ENCODE results near the gene TNFRSF18.

TNFRSF18 gene

DNA sequence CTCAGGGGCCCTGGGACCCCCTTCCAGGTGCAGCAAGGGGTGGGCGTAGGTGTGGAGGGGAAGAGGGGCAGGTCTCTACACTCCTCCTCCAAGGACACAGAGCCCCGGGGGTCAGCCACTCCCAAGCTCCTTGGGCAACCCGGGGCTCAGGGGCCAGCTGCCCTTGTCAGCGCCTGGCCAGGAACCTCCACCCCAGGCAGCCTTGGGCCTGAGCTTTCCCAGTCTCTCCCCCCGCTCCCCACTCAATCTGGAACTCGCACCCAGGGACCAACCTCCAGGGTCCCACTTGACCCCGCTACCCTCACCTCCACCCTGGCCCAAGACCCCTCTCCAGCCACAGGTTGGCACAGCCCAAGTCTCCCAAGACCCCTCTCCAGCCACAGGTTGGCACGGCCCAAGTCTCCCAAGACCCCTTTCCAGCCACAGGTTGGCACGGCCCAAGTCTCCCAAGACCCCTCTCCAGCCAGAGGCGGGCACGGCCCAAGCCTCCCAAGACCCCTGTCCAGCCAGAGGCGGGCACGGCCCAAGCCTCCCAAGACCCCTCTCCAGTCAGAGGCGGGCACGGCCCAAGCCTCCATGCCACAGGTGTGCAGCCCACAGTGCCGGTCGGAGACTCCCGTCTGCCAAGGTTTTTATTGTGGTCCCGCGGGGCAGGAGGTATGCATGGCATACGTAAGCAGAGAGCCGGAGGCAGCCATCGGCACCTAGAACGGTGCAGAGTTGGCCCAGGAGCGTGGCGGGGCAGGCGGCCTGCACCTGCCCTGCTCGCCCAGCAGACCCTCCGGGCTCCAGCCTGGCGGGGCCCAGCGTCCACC lies 4.5 kb upstream of the TNFRSF18 start:
- DNase-seq = no peak

- peak; percentile 23 for DNase-seq
These were observed 2.5 kb upstream of the TNFRSF18 start for GRCh38 chr1:1208713-1209433.

DNA sequence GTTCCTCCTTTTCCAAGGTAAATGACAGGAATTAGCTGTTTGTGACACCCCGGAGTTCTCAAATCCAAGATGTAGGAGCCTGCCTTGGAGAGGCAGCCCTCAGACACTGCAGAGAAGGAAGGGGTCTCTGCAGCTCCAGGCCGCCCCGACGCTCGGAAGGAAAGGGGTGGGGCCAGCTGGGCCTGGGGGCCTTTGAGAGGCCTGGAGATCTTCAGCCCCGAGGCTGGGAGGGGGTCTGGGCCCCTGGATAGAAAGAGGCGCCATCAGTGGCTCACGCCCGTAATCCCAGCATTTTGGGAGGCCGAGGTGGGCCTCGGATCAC lies 1.1 kb upstream of the TNFRSF18 start:
- no peak for DNase-seq

GRCh38 chr1:1206966-1207531 lies 657 bp upstream of the TNFRSF18 start:
- DNase-seq = no peak

DNA sequence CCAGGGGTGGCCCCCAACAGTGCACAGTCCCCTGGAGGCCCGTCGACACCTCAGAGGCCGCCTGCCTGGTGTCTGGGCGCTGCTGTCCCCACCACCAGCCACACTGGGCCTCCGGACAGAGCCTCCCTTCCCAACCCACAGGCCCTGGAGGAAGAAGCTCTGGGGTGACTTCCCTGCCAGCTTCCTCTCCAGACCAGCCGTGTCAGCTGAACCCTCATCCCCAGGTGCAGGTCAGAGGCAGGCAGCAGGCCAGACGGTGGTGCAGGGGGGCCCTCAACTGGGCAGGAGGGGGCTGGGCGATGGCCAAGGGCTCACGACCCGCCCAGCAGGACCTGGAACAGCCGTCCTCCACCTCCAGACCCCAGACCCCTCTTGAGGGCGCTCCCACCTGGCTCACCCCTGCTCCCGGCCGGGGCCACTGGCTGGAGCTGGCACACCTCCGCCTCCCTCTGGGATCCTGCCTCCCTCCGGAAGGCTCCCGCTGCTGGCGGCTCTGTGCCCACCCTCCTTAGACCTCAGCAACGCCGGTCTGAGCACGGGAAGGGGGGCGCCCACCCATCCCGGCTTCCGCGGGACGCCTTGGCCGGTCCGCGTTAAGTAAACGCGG lies 520 bp downstream of the TNFRSF18 start:
- DNase-seq = no peak

DNA sequence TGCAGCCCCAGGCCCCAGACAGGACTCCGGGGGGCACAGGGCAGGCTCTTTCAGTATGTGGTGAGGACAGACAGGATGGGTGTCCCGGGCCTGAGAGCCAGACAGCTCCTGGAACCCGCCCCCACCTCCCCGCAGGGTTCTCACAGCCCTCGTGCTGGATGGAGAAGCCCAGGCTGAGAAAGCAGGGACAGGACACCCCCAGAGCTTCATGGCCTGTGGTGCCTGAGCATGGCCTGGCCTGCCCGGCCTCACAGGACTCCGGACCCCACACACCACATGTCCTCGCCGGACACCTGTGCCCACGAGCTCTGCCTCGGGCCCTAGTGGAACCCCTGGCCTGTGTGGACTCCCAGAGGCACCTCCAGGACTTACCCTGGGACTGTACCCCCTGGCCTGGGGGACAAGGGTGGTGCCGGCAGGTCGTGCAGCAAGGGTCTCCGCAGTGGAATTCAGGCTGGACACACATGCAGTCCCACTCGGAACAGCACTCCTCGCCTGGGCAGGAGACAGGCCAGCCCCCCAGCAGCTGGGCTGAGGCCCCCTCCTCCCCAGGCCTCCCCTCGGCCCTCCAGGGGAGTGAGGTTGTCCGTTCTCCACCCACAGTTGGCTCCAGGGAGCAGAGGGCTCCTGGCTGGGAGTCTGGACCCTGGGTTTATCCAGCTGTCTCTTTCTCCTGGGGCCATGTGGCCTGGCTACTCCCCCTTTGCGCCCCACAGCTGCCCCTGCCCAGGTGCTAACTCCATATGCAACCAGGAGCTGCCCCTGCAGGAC lies 1.2 kb downstream of the TNFRSF18 start:
- DNase-seq = no peak

DNA sequence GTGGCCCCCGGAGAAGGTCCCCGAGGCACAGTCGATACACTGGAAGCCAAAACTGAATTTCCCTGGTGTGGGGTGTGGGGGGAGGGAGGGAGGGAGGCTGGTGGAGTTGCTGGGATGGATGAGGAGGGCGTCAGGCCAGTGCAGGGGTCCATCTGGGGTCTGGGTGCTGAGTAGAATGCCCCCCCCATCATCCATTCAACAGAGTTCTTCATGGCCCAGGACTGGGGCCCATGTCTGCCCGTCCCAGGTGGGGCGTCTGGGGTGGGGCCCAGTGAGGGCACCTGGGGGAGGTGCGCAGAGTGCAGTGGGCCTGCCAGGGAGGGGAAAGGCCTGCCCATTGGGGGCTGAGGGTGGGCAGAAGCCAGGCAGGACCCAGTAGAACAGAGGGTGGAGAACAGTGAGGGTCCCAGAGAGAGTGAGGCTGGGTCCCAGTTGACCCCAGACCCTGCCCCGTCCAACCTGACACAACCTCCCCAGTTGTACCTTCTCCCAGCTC lies 1.9 kb downstream of the TNFRSF18 start:
- no peak for DNase-seq

DNA sequence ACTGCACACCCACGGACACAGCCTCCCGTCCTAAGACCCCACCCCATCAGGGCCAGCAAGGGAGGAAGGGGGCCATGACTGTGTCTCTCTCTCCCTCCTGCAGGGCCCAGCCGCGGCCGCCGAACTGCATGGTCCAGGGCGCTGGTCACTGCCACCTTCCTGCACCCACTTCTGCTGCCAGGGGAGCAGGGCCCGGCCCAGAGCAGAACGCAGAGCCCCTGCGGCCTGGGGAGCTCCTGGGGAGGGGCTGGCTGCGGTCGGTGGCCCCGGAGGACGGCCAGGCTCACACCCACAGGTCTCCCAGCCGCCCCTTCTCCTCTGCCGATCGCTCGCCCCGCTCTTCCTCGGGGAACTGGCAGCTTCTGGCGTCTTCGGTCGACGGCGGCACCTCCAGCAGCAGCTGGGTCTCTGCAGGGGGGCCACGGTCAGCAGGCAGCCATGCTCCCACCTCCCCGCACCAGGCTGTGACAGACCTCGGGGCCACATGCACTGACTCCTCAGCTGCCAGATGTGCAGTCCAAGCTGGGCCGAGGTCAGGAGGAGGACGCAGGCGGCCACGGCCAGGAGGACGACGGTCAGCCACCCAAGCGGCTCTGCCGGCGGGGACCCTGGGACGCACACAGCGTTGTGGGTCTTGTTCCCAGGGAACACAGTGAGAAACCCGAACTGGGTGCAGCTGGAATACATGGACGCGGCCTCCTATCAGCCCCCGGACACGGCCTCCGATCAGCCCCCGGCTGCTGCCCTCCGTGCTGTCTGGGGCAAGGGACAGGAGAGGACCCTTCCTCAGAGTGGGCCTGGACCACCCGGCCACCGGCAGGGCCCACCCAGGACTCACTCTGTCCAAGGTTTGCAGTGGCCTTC lies 2.6 kb downstream of the TNFRSF18 start:
- no peak for DNase-seq

- no peak for DNase-seq
These were observed 3.4 kb downstream of the TNFRSF18 start for GRCh38 chr1:1202831-1203560.

- DNase-seq = peak; percentile 30
These were observed 5.2 kb downstream of the TNFRSF18 start for GRCh38 chr1:1200876-1201810.

DNA sequence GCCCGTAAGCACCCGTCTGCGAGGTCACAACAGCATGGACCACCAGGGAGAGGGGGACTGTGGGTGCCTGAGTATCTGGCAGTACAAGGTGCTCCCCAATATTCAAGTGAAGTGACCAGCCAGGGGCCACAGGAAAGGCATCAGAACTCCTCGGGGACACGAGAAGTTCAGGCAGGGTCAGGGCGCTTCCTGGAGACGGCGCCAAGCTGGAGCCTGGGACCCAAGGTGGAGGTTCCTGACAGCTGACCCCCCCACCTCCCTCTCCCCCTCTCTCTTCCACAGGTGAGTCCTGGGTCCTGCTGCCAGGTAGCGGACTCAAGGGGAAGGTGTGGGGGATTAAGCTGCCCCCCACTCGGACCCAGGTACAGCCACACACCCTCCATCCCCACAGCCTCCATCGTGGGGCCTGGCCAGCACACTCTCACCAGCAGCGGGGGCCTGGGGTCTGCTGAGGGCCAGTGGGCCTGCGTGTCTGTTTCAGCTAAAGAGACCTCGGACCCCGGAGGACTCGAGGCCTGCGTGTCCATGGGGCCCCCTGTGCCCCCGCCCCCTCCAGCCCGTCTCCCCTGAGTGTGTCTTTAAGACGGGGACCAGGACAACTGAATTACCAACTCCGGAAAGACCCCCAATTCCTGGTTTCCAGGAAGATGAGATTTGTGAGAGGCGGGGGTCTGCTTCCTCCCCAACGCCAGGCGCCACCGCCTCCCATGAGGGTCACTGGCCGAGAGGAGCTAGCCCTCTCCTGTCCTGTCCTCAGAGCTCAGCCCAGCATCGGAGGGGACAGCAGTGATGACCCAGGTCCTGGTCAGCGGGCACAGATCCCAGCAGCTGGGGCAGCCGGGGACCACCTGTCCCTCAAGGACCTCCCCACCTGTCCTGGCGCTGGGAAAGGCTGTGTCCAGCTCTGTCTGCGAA lies 6.2 kb downstream of the TNFRSF18 start:
- DNase-seq = no peak

DNA sequence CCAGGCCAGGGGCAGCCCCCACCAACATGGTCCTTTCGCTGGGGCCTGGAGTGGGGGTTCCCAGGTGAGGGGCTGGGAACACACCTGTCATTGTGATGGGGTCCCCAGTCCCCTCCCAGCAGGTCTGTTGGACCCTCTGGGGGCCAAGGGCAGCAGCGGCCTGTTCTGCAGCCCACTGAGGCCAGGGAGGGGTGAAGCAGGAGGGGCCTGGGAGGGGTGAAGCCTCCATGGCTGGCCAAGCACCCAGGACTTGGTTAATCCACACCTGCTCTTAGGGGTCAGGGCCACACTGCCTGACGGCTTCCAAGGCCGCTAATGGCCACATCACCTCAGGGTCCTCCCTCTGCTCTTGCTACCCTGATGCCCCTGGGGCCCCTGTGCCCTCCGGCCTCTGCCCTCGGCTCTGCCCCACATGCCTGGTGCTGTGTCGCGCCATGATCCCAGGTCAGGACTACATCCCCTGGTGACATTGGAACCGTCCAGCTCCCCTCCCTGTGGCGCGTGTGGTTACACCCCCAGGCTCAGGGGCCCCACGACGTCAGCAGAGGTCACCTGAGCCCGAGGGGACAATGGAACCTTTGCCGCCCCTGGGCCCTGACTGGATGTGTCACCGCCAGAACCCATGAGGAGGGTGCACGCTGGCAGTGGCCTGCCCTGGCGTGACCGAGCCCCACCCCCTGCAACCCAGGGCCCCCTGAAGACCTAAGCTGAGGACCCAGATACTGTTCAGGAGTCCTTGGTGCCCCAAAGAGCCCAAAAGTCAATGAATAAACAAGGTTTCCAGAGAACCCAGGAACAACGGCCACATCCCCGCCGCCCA lies 7.0 kb downstream of the TNFRSF18 start:
- DNase-seq = no peak

DNA sequence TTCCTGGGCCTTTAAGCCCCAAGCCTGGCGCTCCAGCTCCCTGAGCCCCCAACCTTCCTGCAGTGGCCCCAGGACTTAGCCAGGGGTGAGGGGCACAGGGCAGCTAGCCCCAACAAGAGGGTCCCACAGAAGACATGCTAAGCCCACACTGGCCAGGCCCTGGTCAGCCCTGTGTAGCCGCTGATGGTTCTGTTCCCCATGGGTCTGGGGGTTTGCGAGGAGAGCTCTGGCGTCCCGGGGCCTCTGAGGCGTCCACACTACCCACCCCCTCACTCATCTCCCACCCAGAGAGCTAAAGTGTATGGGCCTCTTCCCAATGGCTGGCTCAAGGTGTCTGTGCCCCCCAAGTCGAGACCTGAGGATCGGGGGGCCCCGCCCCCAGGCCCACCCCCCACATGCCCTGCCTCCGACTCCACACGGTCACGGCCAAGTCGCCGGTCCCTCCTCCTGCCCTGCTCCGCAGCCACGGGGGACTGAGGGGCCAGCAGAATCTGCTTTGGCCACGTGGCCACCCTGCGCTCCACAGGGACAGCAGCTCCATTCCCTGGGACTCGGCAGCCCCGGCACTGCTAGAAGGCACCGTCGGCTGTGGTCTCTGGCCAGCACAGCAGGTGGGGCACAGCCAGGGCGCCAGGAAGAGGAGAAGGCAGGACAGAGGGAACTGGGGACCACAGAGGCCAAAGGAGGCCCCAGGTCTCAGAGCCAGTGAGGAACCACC lies 7.8 kb downstream of the TNFRSF18 start:
- no peak for DNase-seq

DNA sequence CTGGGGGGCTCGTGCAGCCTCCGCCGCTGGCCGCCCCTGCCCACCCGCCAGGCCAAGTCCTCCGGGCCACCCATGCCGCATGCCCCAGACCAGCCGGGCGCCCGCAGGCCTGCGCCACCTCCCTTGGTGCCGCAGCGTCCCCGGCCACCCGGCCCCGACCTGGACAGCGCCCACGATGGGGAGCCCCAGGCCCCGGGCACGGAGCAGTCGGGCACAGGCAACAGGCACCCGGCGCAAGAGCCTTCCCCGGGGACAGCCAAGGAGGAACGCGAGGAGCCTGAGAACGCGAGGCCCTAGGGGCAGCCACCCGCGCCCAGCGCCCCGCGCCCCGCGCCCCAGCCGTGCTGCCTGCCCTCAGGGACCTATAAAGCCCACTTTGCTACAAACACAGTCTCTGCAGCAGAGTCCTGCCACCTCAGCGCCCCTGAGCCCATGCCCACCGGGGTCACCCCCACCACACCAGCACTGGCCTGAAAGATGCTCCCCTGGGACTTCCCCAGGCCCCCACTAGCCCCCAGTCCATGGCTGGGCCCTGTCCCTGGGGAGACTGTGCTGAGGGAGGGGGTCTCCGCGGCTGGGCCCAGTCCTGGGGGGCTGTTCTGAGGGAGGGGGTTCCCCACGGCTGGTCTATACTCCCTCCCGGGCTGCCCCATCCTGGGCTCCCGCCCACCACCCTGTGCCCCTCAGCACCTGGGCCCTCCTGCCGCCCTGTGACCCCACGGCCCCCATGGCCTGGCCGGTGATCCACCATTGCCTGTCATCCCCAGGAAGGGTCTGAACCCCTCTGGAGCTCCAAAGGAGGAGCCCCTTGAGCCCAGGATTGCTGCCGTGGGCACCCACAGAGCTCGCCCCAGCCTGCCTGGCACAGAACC lies 8.6 kb downstream of the TNFRSF18 start:
- DNase-seq = no peak

DNA sequence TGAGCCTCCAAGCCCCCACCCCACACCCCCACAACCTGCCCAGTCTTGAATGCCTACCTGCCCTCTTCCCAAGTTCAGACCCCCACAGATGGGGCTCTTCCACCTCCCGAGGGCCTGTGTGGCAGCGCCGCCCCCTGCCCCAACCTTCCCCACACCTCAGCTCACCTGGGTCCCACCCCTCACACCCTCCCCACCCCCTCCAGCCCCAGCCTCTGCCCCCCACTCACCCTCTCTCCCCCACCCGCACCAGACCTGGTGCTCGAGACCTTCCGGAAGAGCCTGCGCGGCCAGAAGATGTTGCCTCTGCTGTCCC lies 9.2 kb downstream of the TNFRSF18 start:
- no peak for DNase-seq

Measured in fibroblast of skin of abdomen (primary cell).